OCI-LY3 (cell line): ENCODE data around the gene CREB5.

Source experiments
- CTCF ChIP-seq: fragments of 200-600, 300-600 bp; sonication (generic); IDR thresholded peaks from 2 replicates; pipeline ENCODE4 v1.5.1; 2014; ENCODE audit warnings: antibody characterized with exemption, low read length, low read depth
- EZH2phosphoT487 ChIP-seq: fragments of 200-600 bp; shearing (Covaris generic); IDR thresholded peaks from 2 replicates; pipeline ENCODE4 v1.6.1; 2018; ENCODE audit warnings: antibody characterized with exemption, mixed run types, low read depth

GRCh38 chr7:28423112-28423511 is 10.8 kb downstream of the CREB5 start:
- TF ChIP-seq CTCF (no peak), EZH2phosphoT487 (no peak)
